Esophagus muscularis mucosa (tissue), 4 donors: ENCODE results near the gene BTBD17. TPM values are rescaled to one million over a fixed set of nuclear protein-coding genes. Genes with fewer than 3 reads are reported as not detected.

ENCODE experiments used
- DNase-seq: peaks from one replicate; pipeline ENCODE4 v3.0.0-alpha.2; 2017; ENCODE audit errors: extremely low spot score
- H3K27ac ChIP-seq, 4 donors: fragments of 200-600 bp; sonication (generic); replicated peaks in 1 of 4; 1 replicate in 3 of 4; 2 replicates in 1 of 4; pipeline ENCODE4 v1.5.1; 2016 to 2019; ENCODE audit warnings: mild to moderate bottlenecking in 1 of 4
- H3K27me3 ChIP-seq, 4 donors: fragments of 200-600 bp; sonication (generic); one replicate each; pipeline versions ENCODE4 v1.5.1 to v1.6.0; 2016 to 2019
- H3K36me3 ChIP-seq, 4 donors: fragments of 200-600 bp; sonication (generic); one replicate each; pipeline ENCODE4 v1.5.1; 2016 to 2019
- H3K4me1 ChIP-seq, 4 donors: fragments of 200-600 bp; sonication (generic); one replicate each; pipeline ENCODE4 v1.5.1; 2016 to 2019
- H3K4me3 ChIP-seq, 4 donors: fragments of 200-600 bp; sonication (generic); 1 replicate in 2 of 4; 2 replicates in 2 of 4; pipeline ENCODE4 v1.5.1; 2016 to 2019; ENCODE audit warnings: mild to moderate bottlenecking in 4 of 4, moderate library complexity in 1 of 4
- H3K9me3 ChIP-seq, 4 donors: fragments of 200-600 bp; sonication (generic); 1 replicate in 3 of 4; 2 replicates in 1 of 4; pipeline ENCODE4 v1.5.1; 2016 to 2019
- EP300 ChIP-seq: sonication (generic); formaldehyde crosslinking; IDR thresholded peaks from one replicate; pipeline ENCODE4 v1.6.1; 2017; ENCODE audit warnings: antibody characterized with exemption
- POLR2A ChIP-seq: fragments of 450-650 bp; IDR thresholded peaks from one replicate; pipeline ENCODE4 v1.6.1; 2017; ENCODE audit warnings: antibody characterized with exemption, moderate library complexity, mild to moderate bottlenecking, low read depth
- POLR2AphosphoS5 ChIP-seq, 2 donors: sonication (generic); formaldehyde crosslinking; IDR thresholded peaks; one replicate each; pipeline ENCODE4 v1.6.1; 2017; ENCODE audit warnings: antibody characterized with exemption in 2 of 2
- WGBS: methylation state at CpG from one replicate; pipeline ENCODE4 v1.1.5; 2018; 5-methylcytosine and 5-hydroxymethylcytosine counted together
- intact Hi-C: fragments of 100-400 bp; cut with DNase I; formaldehyde crosslinking; loops from one replicate; pipeline ENCODE4 v1.15.1; 2023
- total RNA-seq, 4 donors: library from RNA; depleted of rRNA; stranded (reverse); fragments of >200 nt; gene quantifications; one replicate each; pipeline versions ENCODE4 v1.1.0 to v1.2.1, GENCODE V29; 2016
- TF ChIP-seq, protein P1 (sequence below), 3 experiments: fragments of 200-600 bp in 2 of 3; fragments of 450-650 bp in 1 of 3; sonication (generic) in 2 of 3; IDR thresholded peaks; one replicate each; pipeline ENCODE4 v1.5.1; 2017 to 2019; ENCODE audit warnings: antibody characterized with exemption in 3 of 3, mild to moderate bottlenecking in 2 of 3, moderate library complexity in 1 of 3

Gene BTBD17
- total RNA-seq, 4 donors from 2014 or later: 0.17 TPM; not detected in 3

- H3K27ac ChIP-seq: no peak overlapping the region
- no peak overlapping the region for H3K4me3 ChIP-seq
- TF ChIP-seq, protein P1, sequence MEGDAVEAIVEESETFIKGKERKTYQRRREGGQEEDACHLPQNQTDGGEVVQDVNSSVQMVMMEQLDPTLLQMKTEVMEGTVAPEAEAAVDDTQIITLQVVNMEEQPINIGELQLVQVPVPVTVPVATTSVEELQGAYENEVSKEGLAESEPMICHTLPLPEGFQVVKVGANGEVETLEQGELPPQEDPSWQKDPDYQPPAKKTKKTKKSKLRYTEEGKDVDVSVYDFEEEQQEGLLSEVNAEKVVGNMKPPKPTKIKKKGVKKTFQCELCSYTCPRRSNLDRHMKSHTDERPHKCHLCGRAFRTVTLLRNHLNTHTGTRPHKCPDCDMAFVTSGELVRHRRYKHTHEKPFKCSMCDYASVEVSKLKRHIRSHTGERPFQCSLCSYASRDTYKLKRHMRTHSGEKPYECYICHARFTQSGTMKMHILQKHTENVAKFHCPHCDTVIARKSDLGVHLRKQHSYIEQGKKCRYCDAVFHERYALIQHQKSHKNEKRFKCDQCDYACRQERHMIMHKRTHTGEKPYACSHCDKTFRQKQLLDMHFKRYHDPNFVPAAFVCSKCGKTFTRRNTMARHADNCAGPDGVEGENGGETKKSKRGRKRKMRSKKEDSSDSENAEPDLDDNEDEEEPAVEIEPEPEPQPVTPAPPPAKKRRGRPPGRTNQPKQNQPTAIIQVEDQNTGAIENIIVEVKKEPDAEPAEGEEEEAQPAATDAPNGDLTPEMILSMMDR (IDR thresholded peaks at IDR 0.05): no peak
- TF ChIP-seq POLR2A (no peak), EP300 (no peak)
- peaks cover 0 to 14% (median 5%) of the 10 kb centered on the region in 4 donors for H3K4me1 ChIP-seq
- intact Hi-C loops: no loop called here
- H3K36me3 ChIP-seq: no peaks in the 10 kb centered on the region
- H3K9me3 ChIP-seq: no peaks in the 10 kb centered on the region
- DNase-seq: no peak
- WGBS: 36% methylated on average over 8 of the region's 8 CpGs
- H3K27me3 ChIP-seq: no peaks in the 10 kb centered on the region
Observed at GRCh38 chr17:74386386-74386785, 24.7 kb upstream of the BTBD17 start.

DNA sequence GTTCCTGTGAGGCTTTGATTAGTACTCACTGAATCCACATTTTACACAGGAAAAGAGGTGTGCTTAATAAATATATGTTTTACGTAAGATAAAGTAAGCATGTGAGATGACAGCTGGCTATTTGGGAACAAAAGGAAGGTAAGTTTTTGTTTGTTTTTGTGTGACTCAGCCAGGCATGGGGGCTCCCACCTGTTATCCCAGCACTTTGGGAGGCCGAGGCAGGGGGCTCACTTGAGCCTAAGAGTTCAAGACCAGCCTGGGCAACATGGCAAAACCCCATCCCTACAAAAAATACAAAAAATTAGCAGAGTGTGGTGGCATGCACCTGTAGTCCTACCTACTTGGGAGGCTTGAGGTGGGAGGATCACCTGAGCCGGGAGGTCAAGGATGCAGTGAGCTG lies 23.5 kb upstream of the BTBD17 start:
- Histone ChIP-seq H3K4me3 (no peak overlapping the region), H3K36me3 (no peaks in the 10 kb centered on the region), H3K27ac (no peak overlapping the region), H3K9me3 (no peaks in the 10 kb centered on the region), H3K27me3 (no peaks in the 10 kb centered on the region), H3K4me1 (peaks cover 4 to 17% (median 10%) of the 10 kb centered on the region in 4 donors)
- DNase-seq: no peak
- intact Hi-C loops: no loop called here
- 91% methylated on average over 3 of the region's 3 CpGs for WGBS
- TF ChIP-seq, protein P1 (IDR thresholded peaks at IDR 0.05): no peak
- no peak for TF ChIP-seq POLR2AphosphoS5 (IDR thresholded peaks at IDR 0.05)
- no peak for TF ChIP-seq EP300
- TF ChIP-seq POLR2A: no peak

GRCh38 chr17:74383141-74383540 lies 21.5 kb upstream of the BTBD17 start:
- TF ChIP-seq, protein P1 (IDR thresholded peaks at IDR 0.05): no peak
- no peak for TF ChIP-seq POLR2AphosphoS5 (IDR thresholded peaks at IDR 0.05)
- TF ChIP-seq EP300: no peak
- no peak for TF ChIP-seq POLR2A
- intact Hi-C loops: loop anchor here (5.0 kb wide), 1 partner anchor 44 kb away; no protein-coding TSS in a partner anchor

GRCh38 chr17:74380959-74381808 lies 19.5 kb upstream of the BTBD17 start:
- Histone ChIP-seq H3K27ac (peak overlapping the region in 1 of 4 donors; percentile 31), H3K4me3 (no peak overlapping the region), H3K9me3 (no peaks in the 10 kb centered on the region), H3K36me3 (no peaks in the 10 kb centered on the region), H3K27me3 (no peaks in the 10 kb centered on the region), H3K4me1 (peaks cover 16 to 20% (median 18%) of the 10 kb centered on the region in 4 donors)
- intact Hi-C loops: loop anchor here (5.0 kb wide), 1 partner anchor 46 kb away; no protein-coding TSS in a partner anchor
- TF ChIP-seq EP300: no peak
- no peak for TF ChIP-seq POLR2AphosphoS5 (IDR thresholded peaks at IDR 0.05)
- TF ChIP-seq POLR2A: no peak
- TF ChIP-seq, protein P1 (IDR thresholded peaks at IDR 0.05): no peak
- 83% methylated on average over 15 of the region's 15 CpGs for WGBS
- DNase-seq: no peak

More at GRCh38 chr17:74383141-74383540, 21.5 kb upstream of the BTBD17 start:
- Histone ChIP-seq H3K27ac (no peak overlapping the region), H3K4me3 (no peak overlapping the region), H3K9me3 (no peaks in the 10 kb centered on the region), H3K27me3 (no peaks in the 10 kb centered on the region), H3K4me1 (peaks cover 16 to 30% (median 23%) of the 10 kb centered on the region in 4 donors), H3K36me3 (no peaks in the 10 kb centered on the region)
- 91% methylated on average over 4 of the region's 5 CpGs for WGBS
- no peak for DNase-seq
